DMS 273 (cell line): ENCODE measurements around the gene SSTR4.

ENCODE experiments used
- DNase-seq: peaks from one replicate; lab custom pipeline; 2025; ENCODE audit not compliant: unreplicated experiment; lab: John Stamatoyannopoulos, UW

The SSTR4 gene

GRCh38 chr20:23063168-23063567 lies 28.1 kb downstream of the SSTR4 start:
- DNase-seq: no peak

- no peak for DNase-seq
Measured at GRCh38 chr20:23063581-23063980, 28.5 kb downstream of the SSTR4 start.

DNA sequence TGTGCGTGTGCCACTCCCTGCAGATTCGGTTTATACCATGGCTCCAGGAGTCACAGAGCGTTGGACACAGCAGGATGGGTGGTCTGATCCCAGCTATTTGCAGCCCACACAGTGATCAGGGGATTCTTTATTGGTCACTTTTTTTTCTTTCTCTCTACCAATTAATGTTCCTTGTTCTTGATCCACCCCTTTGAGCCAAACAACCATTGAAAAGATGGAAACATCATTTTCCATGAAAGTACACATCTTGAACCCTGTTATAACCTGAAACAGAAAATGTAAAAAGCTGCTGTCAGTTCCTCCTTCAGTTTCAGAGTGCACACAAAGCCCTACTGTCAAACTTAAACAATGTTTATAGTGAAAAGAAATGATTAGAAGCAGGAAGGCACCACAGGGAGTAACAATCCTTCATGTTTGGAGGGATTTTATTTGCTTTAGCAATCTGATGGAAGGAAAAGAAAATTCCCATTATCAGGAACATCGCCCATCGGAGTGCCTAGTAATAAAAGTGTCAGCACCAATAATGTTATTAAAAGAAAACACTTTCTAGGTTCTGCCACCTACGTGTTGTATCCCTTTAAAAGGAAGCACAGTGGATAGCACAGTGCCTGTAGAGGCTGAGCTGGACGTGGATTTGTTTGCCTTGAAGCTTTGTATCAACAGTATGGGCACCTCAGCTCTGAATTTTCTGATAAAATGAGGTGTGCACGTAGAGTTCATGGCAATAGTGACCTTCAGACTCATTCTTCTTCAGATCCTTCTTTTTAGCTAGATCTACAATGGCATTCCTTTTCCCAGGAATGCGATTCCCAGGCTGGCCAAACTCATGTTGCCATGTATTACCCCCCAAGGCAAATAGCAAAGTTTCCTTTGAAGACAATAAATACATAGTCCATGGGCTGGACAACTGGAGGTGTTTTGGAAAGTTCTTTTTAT lies 30.4 kb downstream of the SSTR4 start:
- DNase-seq: no peak

DNA sequence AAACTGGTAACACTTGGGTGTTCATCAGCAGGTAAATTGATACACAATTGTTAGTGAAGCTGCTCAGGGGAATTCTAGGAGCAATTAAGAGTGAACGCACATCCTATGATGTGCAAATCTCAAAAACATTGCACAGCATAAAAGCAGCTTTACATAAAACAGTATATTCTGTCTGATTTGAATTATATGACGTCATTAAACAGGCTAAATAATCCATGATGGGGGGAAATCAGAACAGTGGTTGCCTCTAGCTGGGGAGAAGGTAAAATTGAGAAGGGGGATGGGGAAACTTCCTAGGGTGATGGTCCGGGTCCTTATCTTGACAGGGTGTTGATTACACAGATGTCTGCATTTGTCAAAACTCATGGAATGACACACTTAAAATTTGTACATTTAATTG lies 31.7 kb downstream of the SSTR4 start:
- no peak for DNase-seq

- DNase-seq: no peak
Measured at GRCh38 chr20:23068283-23068682, 33.2 kb downstream of the SSTR4 start.

DNA sequence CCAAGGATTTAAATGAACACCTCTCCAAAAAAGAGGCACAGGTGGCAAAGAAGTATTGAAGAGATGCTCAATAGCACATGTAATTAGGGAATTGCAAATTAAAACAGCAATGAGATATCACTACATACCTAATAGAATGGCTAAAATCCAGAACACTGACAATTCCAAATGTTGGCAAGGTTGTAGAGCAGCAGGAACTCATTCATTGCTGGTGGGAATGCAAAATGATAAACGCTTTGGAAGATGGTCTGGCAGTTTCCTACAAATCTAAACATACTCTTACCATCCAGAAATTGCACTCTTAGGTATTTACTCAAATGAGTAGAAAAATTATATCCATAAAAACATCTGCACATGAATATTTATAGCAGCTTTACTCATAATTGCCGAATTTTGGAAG lies 34.0 kb downstream of the SSTR4 start:
- DNase-seq: no peak

- DNase-seq: no peak
Measured at GRCh38 chr20:23071398-23071797, 36.3 kb downstream of the SSTR4 start.

- no peak for DNase-seq
Measured at GRCh38 chr20:23071996-23072395, 36.9 kb downstream of the SSTR4 start.

GRCh38 chr20:23072892-23073586 lies 37.9 kb downstream of the SSTR4 start:
- DNase-seq: no peak

- DNase-seq: no peak
Measured at GRCh38 chr20:23074052-23074451, 38.9 kb downstream of the SSTR4 start.

GRCh38 chr20:23077277-23077676 lies 42.2 kb downstream of the SSTR4 start:
- no peak for DNase-seq

DNA sequence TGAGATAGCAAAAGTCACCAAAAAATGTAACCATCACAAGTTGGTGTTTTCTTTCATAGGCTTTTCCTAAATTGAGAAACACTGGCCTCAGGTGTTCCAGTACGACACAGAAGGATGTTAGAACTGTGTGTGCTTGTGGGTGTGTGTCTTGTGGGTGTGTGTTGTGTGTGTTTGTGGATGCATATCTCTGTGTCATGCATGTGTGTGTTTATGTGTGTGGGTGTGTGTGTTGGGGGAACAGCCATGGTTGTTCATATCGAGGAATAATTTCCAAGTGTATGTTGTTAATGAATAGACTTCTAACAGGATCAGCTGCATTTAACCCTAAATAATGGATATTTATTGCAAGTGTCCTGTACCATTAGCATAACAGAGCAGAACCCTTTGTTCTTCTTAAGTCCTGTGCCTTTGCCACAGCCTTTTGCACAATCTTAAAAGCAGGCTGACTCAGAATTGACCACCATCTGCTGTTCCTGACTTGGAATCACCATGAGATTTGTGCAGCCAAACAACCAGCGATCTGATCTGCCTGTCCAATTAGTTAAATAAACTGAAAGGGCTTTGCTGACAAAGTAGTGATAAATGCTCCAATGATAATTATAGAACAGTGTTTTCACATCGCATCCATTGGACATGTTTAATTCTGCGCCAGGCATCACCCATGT lies 43.4 kb downstream of the SSTR4 start:
- no peak for DNase-seq

DNA sequence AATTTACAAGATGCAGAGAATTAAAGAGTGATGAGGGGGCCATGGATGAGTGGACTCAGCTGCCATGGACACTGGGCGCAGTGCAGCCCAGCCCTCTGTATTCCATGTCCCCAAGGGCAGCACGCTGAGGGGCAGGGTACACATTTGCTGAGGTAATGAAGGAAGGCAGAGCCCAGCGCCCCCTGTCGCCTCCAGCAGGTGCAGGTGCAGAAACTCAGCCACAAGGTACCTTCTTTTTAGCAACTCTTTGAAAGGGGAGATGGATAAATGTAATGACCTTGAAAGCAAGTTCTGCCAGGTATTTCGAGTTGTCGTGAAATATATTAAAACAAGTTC lies 43.9 kb downstream of the SSTR4 start:
- peak; percentile 43 for DNase-seq

DNA sequence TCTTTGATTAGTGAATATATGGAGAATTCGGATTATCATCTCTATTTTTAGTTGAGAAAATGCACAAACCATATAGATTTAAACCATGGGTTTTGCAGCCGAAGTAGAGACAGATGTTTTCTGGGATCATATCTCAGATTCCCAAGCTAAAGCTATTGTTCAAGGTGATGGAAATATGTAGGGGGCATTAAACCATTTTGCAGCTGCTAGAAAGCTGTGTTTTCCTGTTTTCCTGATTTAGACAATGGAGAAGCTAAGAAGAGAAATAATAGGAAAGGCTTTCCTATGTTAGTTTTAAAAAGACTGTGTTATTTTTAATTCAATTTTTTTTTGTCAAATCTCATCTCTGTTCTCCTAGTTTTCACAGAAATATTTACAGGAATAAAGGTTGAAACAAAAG lies 44.8 kb downstream of the SSTR4 start:
- DNase-seq: no peak

DNA sequence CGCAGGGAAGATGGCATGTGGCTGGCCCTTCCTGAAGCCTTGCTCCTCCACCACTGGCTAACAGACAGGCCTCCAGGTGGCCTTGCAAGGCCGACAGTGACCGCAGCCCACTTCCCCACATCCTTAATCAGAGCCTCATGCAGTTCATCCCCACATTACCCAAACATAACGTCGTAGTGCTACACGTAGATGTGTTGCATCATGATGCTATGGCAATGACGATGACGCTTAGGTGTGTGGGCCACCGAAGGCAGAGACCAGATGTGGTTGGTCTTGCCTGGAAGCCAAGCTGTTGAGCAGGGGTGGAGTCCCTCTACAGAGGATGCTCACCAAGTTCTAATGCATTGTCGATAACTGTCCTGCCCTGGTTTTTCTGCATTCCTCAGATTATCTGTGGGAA lies 45.4 kb downstream of the SSTR4 start:
- DNase-seq: no peak

- no peak for DNase-seq
Measured at GRCh38 chr20:23081263-23081819, 46.2 kb downstream of the SSTR4 start.

GRCh38 chr20:23082846-23083552 lies 47.9 kb downstream of the SSTR4 start:
- DNase-seq: no peak

DNA sequence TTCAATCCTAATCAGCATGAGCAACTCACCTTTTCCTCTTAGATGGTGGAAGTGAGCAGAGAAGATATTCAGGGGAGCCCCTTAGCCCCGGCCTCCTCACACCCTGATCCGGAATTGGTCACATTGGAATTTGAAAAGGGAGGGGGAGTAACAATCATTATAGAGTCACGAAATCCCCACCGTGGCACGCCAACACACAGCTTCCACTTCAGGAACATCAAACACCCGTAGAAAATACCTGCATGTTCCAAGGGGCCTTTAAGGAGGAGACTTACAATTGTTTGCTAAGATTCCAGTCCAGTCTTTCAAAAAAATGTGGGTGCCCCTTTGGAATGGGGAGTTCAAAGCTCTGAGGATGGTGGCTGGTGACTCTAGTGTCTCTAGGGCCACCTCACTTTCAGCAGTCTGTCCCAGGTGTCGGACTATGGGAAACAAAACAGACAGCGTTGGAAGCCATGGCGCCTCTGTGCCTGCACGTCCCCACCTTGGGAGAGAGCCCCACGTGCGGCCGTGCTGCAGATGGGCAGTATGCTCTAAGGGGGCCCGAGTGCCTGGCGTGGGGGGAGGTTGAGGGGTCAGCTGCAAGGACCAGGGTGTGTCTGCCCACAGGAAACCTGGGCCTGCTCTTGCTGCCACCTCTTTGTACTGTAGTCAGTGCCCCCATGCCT lies 48.6 kb downstream of the SSTR4 start:
- no peak for DNase-seq

- DNase-seq: no peak
Measured at GRCh38 chr20:23084282-23084844, 49.3 kb downstream of the SSTR4 start.

DNA sequence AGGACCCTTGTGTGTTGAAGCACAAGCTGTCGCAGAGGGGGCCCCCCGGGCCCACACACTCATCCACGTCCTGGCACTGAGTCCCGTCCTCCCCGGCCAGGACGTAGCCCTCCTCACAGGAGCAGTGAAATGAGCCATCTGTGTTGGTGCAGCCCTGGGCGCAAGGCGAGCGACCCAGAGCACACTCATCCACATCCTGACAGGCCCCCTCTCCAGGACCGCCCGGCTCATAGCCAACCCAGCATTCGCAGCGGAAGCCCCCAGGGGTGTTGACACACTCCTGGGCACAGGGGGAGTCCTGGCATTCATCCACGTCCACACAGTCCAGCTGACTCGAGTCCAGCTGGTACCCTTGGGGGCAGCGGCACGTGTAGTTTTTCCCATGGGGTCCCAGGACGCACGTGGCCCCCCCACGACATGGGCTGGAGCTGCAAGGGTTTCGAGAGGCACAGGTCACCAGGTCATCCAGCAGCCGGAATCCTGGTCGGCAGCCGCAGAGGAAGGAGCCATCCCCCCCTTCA lies 49.8 kb downstream of the SSTR4 start:
- DNase-seq: no peak
